GM18868 (cell line): ENCODE data around the gene GEMIN2.
"Not testable (repeated sequence)": the region's sequence is repeated elsewhere in the genome, so short reads cannot be mapped to it uniquely, and the experiment has no call there.

Experiments
- ATAC-seq: cut with Tn5 transposase; IDR thresholded peaks from one replicate; pipeline ENCODE4 v1.9.1; 2021; ENCODE audit warnings: mild to moderate bottlenecking, moderate library complexity; ENCODE audit not compliant: unreplicated experiment

GEMIN2 gene

GRCh38 chr14:39109893-39110715, 4.0 kb upstream of the GEMIN2 start:
- ATAC-seq: no peak

GRCh38 chr14:39113685-39114072, 444 bp upstream of the GEMIN2 start:
- no peak for ATAC-seq

- no peak for ATAC-seq
Observed at GRCh38 chr14:39122330-39123138, 8.4 kb downstream of the GEMIN2 start.

- not testable (repeated sequence) for ATAC-seq
Observed at GRCh38 chr14:39137835-39138234, 23.7 kb downstream of the GEMIN2 start.

- no peak for ATAC-seq
Observed at GRCh38 chr14:39138440-39138839, 24.3 kb downstream of the GEMIN2 start.

GRCh38 chr14:39140170-39140569, 26.0 kb downstream of the GEMIN2 start:
- ATAC-seq: no peak

GRCh38 chr14:39141623-39142022, 27.5 kb downstream of the GEMIN2 start:
- ATAC-seq: not testable (repeated sequence)

- not testable (repeated sequence) for ATAC-seq
Observed at GRCh38 chr14:39143226-39143625, 29.1 kb downstream of the GEMIN2 start.

- ATAC-seq: no peak
Observed at GRCh38 chr14:39145266-39145966, 31.3 kb downstream of the GEMIN2 start.

- no peak for ATAC-seq
Observed at GRCh38 chr14:39154594-39155189, 40.6 kb downstream of the GEMIN2 start.

- no peak for ATAC-seq
Observed at GRCh38 chr14:39157491-39157890, 43.4 kb downstream of the GEMIN2 start.

GRCh38 chr14:39158222-39158858, 44.2 kb downstream of the GEMIN2 start:
- no peak for ATAC-seq

- no peak for ATAC-seq
Observed at GRCh38 chr14:39160494-39160893, 46.4 kb downstream of the GEMIN2 start.

- not testable (repeated sequence) for ATAC-seq
Observed at GRCh38 chr14:39167797-39168320, 53.7 kb downstream of the GEMIN2 start.

GRCh38 chr14:39168591-39168990, 54.5 kb downstream of the GEMIN2 start:
- ATAC-seq: no peak

GRCh38 chr14:39169541-39169900, 55.4 kb downstream of the GEMIN2 start:
- ATAC-seq: no peak

- no peak for ATAC-seq
Observed at GRCh38 chr14:39173198-39173597, 59.1 kb downstream of the GEMIN2 start.

- ATAC-seq: peak; percentile 92
Observed at GRCh38 chr14:39174560-39175444, 60.7 kb downstream of the GEMIN2 start, which contains the start of gene PNN. Gene PNN (plus strand): TSS chr14:39175254. CDS start chr14:39175280, 26 bp downstream.
